Lung (tissue), 16 donors: Measurements from ENCODE around the gene HTRA2. TPM values are rescaled to one million over a fixed set of nuclear protein-coding genes. Genes with fewer than 3 reads are reported as not detected.

Experiments
- ATAC-seq: fragments of 200-7000 bp; cut with Tn5 transposase; one replicate; pipeline ENCODE4 v1.9.1; 2020; ENCODE audit warnings: moderate number of reproducible peaks; ENCODE audit not compliant: insufficient read depth, low FRiP score
- DNase-seq, 3 donors: peaks; one replicate each; pipeline ENCODE4 v3.0.0-alpha.2; 2013 to 2017
- H3K27ac ChIP-seq, 2 donors: one replicate each; pipeline ENCODE4 v1.5.1; 2013; ENCODE audit warnings: mild to moderate bottlenecking in 2 of 2, moderate library complexity in 2 of 2, control low read depth in 1 of 2, inconsistent platforms in 1 of 2, low read depth in 1 of 2, low read length in 1 of 2
- H3K27me3 ChIP-seq, 3 donors: one replicate each; pipeline ENCODE4 v1.5.1; 2013; ENCODE audit warnings: low read length in 2 of 3; ENCODE audit not compliant: control insufficient read depth in 3 of 3, insufficient read depth in 3 of 3
- H3K36me3 ChIP-seq, 4 donors: one replicate each; pipeline ENCODE4 v1.5.1; 2013; ENCODE audit warnings: low read length in 4 of 4, mild to moderate bottlenecking in 1 of 4, moderate library complexity in 1 of 4; ENCODE audit not compliant: control insufficient read depth in 4 of 4, insufficient read depth in 4 of 4
- H3K4me1 ChIP-seq, 5 donors: one replicate each; pipeline ENCODE4 v1.5.1; 2013; ENCODE audit warnings: low read length in 5 of 5, mild to moderate bottlenecking in 2 of 5, moderate library complexity in 1 of 5; ENCODE audit not compliant: control insufficient read depth in 5 of 5, insufficient read depth in 5 of 5
- H3K4me3 ChIP-seq: one replicate; pipeline ENCODE4 v1.5.1; 2013; ENCODE audit warnings: mild to moderate bottlenecking, control low read depth, moderate library complexity
- H3K9ac ChIP-seq, 2 donors: one replicate each; pipeline ENCODE4 v1.5.1; 2013; ENCODE audit warnings: low read length in 2 of 2, control low read depth in 1 of 2; ENCODE audit not compliant: insufficient read depth in 1 of 2
- H3K9me3 ChIP-seq, 4 donors: one replicate each; pipeline ENCODE4 v1.5.1; 2013; ENCODE audit warnings: low read length in 3 of 4, mild to moderate bottlenecking in 1 of 4, moderate library complexity in 1 of 4; ENCODE audit not compliant: control insufficient read depth in 4 of 4, insufficient read depth in 3 of 4
- WGBS, 2 donors: extraction: QIAGEN DNeasy Blood & Tissue Kit; methylation state at CpG; one replicate each; pipeline ENCODE4 v1.1.7; 2013; 5-methylcytosine and 5-hydroxymethylcytosine counted together
- long read RNA-seq, 5 donors: transcript quantifications; one replicate each; lab custom pipeline, GENCODE V29; 2026
- polyA plus RNA-seq, 2 donors: library from polyadenylated mRNA; stranded (reverse); fragments of 200-250 nt; gene quantifications; one replicate each; pipeline ENCODE4 v1.2.1, GENCODE V29; 2013
- total RNA-seq, 2 donors: library from RNA; depleted of rRNA in 1 of 2; stranded (reverse); fragments of >200 nt in 1 of 2; gene quantifications; one replicate each; pipeline ENCODE4 v1.2.1, GENCODE V29; 2014 to 2021
- TF ChIP-seq, protein P1 (sequence below): IDR thresholded peaks from 2 replicates; pipeline ENCODE4 v1.5.1; 2012; ENCODE audit warnings: mild to moderate bottlenecking; ENCODE audit errors: control extremely low read depth, extremely low read depth
- donor health status: control.
- donor health status: control.
- donor health status: Bipolar disorder and iron deficiency.
- donor health status: healthy.
- donor health status: DM: yes; HTN: yes; CAD: no.

The HTRA2 gene
- total RNA-seq (10 to 100 TPM; 26.6 to 32.4 TPM), polyA plus RNA-seq (10 to 100 TPM; 30.7 to 42.1 TPM)
- long read RNA-seq, donor 1, transcript HTRA2-201 (8 exons, 2,370 nt): major isoform, 14 of 28 reads
- long read RNA-seq, donor 1, partial matches to known transcripts: 13 of 28 reads
- long read RNA-seq, donor 1, other reads (novel, unspliced or antisense): 0 of 28 reads
- long read RNA-seq, donor 2, transcript HTRA2-201 (8 exons, 2,370 nt): major isoform, 6 of 7 reads
- long read RNA-seq, donor 2, partial matches to known transcripts: 0 of 7 reads
- long read RNA-seq, donor 2, other reads (novel, unspliced or antisense): 0 of 7 reads
- long read RNA-seq, donor 3, partial matches to known transcripts: 8 of 11 reads
- long read RNA-seq, donor 3, other reads (novel, unspliced or antisense): 0 of 11 reads
- long read RNA-seq, donor 4, transcript HTRA2-201 (8 exons, 2,370 nt): major isoform, 6 of 22 reads
- long read RNA-seq, donor 4, partial matches to known transcripts: 13 of 22 reads
- long read RNA-seq, donor 4, other reads (novel, unspliced or antisense): 0 of 22 reads
- long read RNA-seq, donor 5, transcript HTRA2-201 (8 exons, 2,370 nt): major isoform, 8 of 13 reads
- long read RNA-seq, donor 5, partial matches to known transcripts: 0 of 13 reads
- long read RNA-seq, donor 5, other reads (novel, unspliced or antisense): 0 of 13 reads

DNA sequence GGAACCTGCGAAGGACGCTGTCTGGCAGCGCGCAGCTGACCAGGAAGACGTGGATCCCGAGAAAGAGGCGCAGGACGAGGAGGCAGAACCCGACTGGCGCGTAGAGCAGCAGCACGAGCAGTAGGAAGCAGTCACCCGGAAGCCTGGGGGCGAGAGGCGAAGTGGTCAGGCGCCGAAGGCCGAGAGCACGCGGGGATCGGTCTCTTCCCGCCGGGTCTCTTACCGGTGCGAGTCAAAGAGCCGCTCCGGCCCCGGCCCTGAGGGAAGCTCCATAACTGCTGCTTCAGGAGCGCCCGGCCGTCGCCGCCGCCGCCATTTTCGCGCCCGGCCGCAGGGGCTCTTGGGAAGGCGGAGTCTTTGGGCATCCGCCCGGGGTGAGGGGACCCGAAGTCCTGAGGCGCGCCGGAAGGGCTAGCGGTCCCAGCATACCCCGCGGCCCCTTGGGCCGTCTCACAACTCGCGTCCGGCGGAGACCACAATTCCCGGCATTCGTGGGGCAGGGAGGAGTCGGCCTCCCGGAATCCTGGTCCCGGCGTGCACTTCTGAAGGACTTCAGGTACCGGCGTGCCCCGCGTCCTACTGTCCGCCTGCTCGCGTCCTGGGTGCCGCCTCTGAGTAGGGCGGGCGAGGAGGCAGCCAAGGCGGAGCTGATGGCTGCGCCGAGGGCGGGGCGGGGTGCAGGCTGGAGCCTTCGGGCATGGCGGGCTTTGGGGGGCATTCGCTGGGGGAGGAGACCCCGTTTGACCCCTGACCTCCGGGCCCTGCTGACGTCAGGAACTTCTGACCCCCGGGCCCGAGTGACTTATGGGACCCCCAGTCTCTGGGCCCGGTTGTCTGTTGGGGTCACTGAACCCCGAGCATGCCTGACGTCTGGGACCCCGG, at the start of gene HTRA2, which contains the start of gene AUP1:
Gene HTRA2 (plus strand): TSS at position 577 of the 882 bp plus-strand sequence. CDS start 74 bp downstream, at position 651.
Gene AUP1 (minus strand): TSS at position 350 of the 882 bp plus-strand sequence. CDS start 77 bp downstream, at position 273.
- DNase-seq: peak; percentile 99
- TF ChIP-seq, protein P1, sequence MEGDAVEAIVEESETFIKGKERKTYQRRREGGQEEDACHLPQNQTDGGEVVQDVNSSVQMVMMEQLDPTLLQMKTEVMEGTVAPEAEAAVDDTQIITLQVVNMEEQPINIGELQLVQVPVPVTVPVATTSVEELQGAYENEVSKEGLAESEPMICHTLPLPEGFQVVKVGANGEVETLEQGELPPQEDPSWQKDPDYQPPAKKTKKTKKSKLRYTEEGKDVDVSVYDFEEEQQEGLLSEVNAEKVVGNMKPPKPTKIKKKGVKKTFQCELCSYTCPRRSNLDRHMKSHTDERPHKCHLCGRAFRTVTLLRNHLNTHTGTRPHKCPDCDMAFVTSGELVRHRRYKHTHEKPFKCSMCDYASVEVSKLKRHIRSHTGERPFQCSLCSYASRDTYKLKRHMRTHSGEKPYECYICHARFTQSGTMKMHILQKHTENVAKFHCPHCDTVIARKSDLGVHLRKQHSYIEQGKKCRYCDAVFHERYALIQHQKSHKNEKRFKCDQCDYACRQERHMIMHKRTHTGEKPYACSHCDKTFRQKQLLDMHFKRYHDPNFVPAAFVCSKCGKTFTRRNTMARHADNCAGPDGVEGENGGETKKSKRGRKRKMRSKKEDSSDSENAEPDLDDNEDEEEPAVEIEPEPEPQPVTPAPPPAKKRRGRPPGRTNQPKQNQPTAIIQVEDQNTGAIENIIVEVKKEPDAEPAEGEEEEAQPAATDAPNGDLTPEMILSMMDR: no peak
- Histone ChIP-seq H3K4me3 (peak within 1 kb of the TSS; percentile 99), H3K36me3 (peaks cover 14 to 44% (median 35%) of the 10 kb centered on the region in 4 donors), H3K27me3 (no peaks in the 10 kb centered on the region), H3K9ac (peak within 1 kb of the TSS; percentile 84 to 90), H3K4me1 (peaks cover 8 to 23% (median 11%) of the 10 kb centered on the region in 5 donors), H3K9me3 (no peaks in the 10 kb centered on the region), H3K27ac (peak within 1 kb of the TSS; percentile 87 to 97)
- 0% methylated on average over 72 to 87 of the region's 87 CpGs for WGBS, 2 donors
- ATAC-seq: peak; percentile 97

DNA sequence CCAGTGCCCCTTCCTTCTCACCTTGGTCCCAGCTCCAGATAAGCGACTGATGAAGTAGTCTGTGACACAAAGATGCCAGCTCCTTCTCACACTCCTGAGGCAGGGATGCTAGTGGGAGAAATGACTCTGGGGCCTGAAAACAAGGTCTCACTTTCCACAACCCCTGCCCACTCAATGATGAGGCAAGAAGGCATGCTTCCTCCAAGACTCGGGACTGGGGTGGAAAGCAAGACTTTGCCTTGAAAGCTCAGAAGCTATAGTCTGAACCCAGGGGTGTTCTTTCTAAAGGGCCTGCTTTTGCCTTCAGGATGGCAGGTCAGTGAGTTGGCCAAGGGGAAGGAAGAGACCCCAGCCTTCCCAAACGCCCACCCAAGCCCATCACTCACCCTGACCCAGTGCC, 48.3 kb upstream of the HTRA2 start:
- H3K36me3 ChIP-seq: peaks cover 0 to 33% (median 8%) of the 10 kb centered on the region in 4 donors
- 50 to 60% methylated on average over 3 of the region's 3 CpGs for WGBS, 2 donors
- H3K4me1 ChIP-seq: peaks cover 3 to 19% (median 8%) of the 10 kb centered on the region in 5 donors

More for the DNA sequence above, 48.3 kb upstream of the HTRA2 start:
- ATAC-seq: no peak
- H3K4me3 ChIP-seq: peak overlapping the region; percentile 86
- TF ChIP-seq, protein P1: no peak
- H3K27me3 ChIP-seq: no peaks in the 10 kb centered on the region
- DNase-seq: no peak
- peak overlapping the region in 1 of 2 donors; percentile 90 for H3K27ac ChIP-seq
- H3K9ac ChIP-seq: peak overlapping the region; percentile 29 to 68
- no peaks in the 10 kb centered on the region for H3K9me3 ChIP-seq
